ENCODE measurements around the gene TYW1B. TPM values are rescaled to one million over a fixed set of nuclear protein-coding genes. Genes with fewer than 3 reads are reported as not detected.
"Not testable (repeated sequence)": the region's sequence is repeated elsewhere in the genome, so short reads cannot be mapped to it uniquely, and the experiment has no call there.

Gene TYW1B
- total RNA-seq, 1 experiment from 2014 or later = 5.5 TPM

DNA sequence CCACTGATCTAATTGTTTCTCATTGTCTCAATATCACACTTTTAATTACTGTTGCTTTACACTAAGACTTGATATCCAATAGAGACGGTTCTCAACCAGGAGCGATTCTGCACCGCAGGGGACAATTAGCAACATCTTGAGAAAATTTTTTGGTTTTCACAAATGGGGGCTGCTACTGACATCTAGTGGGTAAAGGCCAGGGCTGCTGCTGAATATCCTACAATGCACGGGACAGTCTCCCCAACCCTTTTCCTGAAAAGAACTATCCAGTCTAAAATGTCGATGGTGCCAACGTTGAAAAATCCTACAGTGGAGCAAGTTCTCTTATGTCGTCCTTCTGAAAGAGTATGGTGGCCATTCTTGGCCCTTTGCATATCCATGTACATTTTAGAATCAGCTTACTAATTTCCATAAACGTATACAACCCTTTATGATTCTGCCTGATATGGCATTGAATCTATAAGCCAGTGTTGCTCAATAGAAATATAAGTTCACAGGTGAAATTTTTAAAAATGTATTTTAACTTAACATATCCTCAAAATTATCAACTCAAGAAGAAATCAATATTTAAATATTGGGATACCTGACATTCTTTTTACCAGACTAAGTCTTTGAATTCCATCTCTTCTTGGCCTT is 192.6 kb downstream of the TYW1B start:
- H3K4me1 Mint-ChIP-seq = peaks cover 15% of the 10 kb centered on the region in 2 experiments
- no CpG with 5 or more reads among the region's 8 CpGs for WGBS (ENCODE audit: extremely low coverage, insufficient read length, low lambda C conversion rate)
- H2BK12ac ChIP-seq (ENCODE audit: insufficient read length, low read depth, low read length); H3K9me3 ChIP-seq (ENCODE audit: control insufficient read depth, low read depth, low read length); H3K27me3 Mint-ChIP-seq (ENCODE audit: low read depth); H3K23me2 ChIP-seq (ENCODE audit: insufficient read length, low read depth, low read length, poor library complexity, severe bottlenecking); H3K27ac Mint-ChIP-seq; H3K4me1 ChIP-seq (ENCODE audit: insufficient read depth, low read length); H4K8ac ChIP-seq (replicated peaks; ENCODE audit: insufficient read length, low read depth, low read length); H2BK120ac ChIP-seq (ENCODE audit: low read depth, low read length, poor library complexity, severe bottlenecking); H3T11ph ChIP-seq (ENCODE audit: low read length); H3K79me1 ChIP-seq (ENCODE audit: insufficient read depth, low read depth, low read length, poor library complexity, severe bottlenecking); H2BK15ac ChIP-seq (ENCODE audit: low read depth, low read length); H2BK5ac ChIP-seq (ENCODE audit: insufficient read length, low read length); H3K36me3 Mint-ChIP-seq (ENCODE audit: insufficient read depth in 1 of 3, low read depth in 3 of 3); H3K23ac ChIP-seq (ENCODE audit: insufficient read length, low read depth, low read length); H2AFZ ChIP-seq (ENCODE audit: low read length); H3K4me3 Mint-ChIP-seq; H3K9ac ChIP-seq (ENCODE audit: extremely low read depth, insufficient read length, low read length); H2AK5ac ChIP-seq (ENCODE audit: insufficient read length, low read length); H3K14ac ChIP-seq (ENCODE audit: insufficient read depth, low read length); H4K5ac ChIP-seq (ENCODE audit: insufficient read length, low read depth, low read length); H4K91ac ChIP-seq (ENCODE audit: insufficient read length, low read depth, low read length); H3K27ac ChIP-seq (ENCODE audit: insufficient read length, low read depth, low read length); H3K9me3 Mint-ChIP-seq; H3K4ac ChIP-seq (ENCODE audit: low read depth, low read length); H3K4me2 ChIP-seq (ENCODE audit: insufficient read depth, insufficient read length, low read length); H3K27me3 ChIP-seq (ENCODE audit: insufficient read depth, low read length); H4K20me1 ChIP-seq (ENCODE audit: control insufficient read depth, insufficient read depth, insufficient read length); H3K79me2 ChIP-seq (ENCODE audit: insufficient read depth, low read length); DNase-seq; H3K56ac ChIP-seq (ENCODE audit: insufficient read length, low read depth, low read length); H3K18ac ChIP-seq (ENCODE audit: insufficient read length, low read depth, low read length); H2BK20ac ChIP-seq (ENCODE audit: low read depth, low read length, poor library complexity, severe bottlenecking): not testable (repeated sequence)
- TF ChIP-seq, protein P1, sequence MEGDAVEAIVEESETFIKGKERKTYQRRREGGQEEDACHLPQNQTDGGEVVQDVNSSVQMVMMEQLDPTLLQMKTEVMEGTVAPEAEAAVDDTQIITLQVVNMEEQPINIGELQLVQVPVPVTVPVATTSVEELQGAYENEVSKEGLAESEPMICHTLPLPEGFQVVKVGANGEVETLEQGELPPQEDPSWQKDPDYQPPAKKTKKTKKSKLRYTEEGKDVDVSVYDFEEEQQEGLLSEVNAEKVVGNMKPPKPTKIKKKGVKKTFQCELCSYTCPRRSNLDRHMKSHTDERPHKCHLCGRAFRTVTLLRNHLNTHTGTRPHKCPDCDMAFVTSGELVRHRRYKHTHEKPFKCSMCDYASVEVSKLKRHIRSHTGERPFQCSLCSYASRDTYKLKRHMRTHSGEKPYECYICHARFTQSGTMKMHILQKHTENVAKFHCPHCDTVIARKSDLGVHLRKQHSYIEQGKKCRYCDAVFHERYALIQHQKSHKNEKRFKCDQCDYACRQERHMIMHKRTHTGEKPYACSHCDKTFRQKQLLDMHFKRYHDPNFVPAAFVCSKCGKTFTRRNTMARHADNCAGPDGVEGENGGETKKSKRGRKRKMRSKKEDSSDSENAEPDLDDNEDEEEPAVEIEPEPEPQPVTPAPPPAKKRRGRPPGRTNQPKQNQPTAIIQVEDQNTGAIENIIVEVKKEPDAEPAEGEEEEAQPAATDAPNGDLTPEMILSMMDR (conservative IDR thresholded peaks at IDR 0.05) = peak; percentile 66

DNA sequence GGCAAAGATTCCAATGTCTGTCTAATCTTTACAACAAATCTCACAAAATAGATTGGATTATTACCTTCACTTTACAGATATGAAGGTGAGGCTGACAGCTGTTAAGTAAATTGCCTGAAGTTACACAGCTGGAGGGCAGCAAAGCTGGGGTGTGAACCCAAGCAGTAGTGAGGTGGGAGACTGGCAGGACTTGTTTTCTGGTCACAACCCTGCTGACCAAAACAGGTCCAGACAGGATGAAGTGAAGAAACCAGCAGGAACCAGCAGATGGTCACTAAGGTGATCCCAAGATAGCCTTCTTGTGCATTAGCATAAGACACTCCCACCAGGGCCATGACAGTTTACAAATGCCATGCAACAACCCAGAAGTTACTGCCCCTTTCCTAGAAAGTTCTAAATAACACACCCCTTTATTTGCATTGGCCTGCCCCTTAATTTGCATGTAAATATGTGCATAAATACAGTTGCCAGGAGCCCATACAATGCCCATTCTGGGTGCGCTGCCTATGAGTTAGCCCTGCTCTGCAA is 195.2 kb downstream of the TYW1B start:
- H2BK5ac ChIP-seq (ENCODE audit: insufficient read length, low read length); H2AFZ ChIP-seq (ENCODE audit: low read length); H3K4me2 ChIP-seq (ENCODE audit: insufficient read depth, insufficient read length, low read length); H3K4ac ChIP-seq (ENCODE audit: low read depth, low read length); H3K9me3 Mint-ChIP-seq; H3K18ac ChIP-seq (ENCODE audit: insufficient read length, low read depth, low read length); H2BK12ac ChIP-seq (ENCODE audit: insufficient read length, low read depth, low read length); H4K20me1 ChIP-seq (ENCODE audit: control insufficient read depth, insufficient read depth, insufficient read length); H3K14ac ChIP-seq (ENCODE audit: insufficient read depth, low read length); H3K9ac ChIP-seq (ENCODE audit: extremely low read depth, insufficient read length, low read length); H2BK20ac ChIP-seq (ENCODE audit: low read depth, low read length, poor library complexity, severe bottlenecking); H3K79me1 ChIP-seq (ENCODE audit: insufficient read depth, low read depth, low read length, poor library complexity, severe bottlenecking); H4K5ac ChIP-seq (ENCODE audit: insufficient read length, low read depth, low read length); H4K91ac ChIP-seq (ENCODE audit: insufficient read length, low read depth, low read length); H3K27me3 Mint-ChIP-seq (ENCODE audit: low read depth); H3K56ac ChIP-seq (ENCODE audit: insufficient read length, low read depth, low read length); H2BK15ac ChIP-seq (ENCODE audit: low read depth, low read length); H2BK120ac ChIP-seq (ENCODE audit: low read depth, low read length, poor library complexity, severe bottlenecking); H3K27ac ChIP-seq (ENCODE audit: insufficient read length, low read depth, low read length); DNase-seq; H3T11ph ChIP-seq (ENCODE audit: low read length); H2AK5ac ChIP-seq (ENCODE audit: insufficient read length, low read length); H3K23me2 ChIP-seq (ENCODE audit: insufficient read length, low read depth, low read length, poor library complexity, severe bottlenecking); H3K4me3 Mint-ChIP-seq; H3K27me3 ChIP-seq (ENCODE audit: insufficient read depth, low read length); H3K36me3 Mint-ChIP-seq (ENCODE audit: insufficient read depth in 1 of 3, low read depth in 3 of 3); H3K9me3 ChIP-seq (ENCODE audit: control insufficient read depth, low read depth, low read length); H3K23ac ChIP-seq (ENCODE audit: insufficient read length, low read depth, low read length); H3K79me2 ChIP-seq (ENCODE audit: insufficient read depth, low read length); H3K4me1 ChIP-seq (ENCODE audit: insufficient read depth, low read length); H4K8ac ChIP-seq (replicated peaks; ENCODE audit: insufficient read length, low read depth, low read length): not testable (repeated sequence)
- Mint-ChIP-seq H3K4me1 (peaks cover 10 to 12% of the 10 kb centered on the region in 2 experiments), H3K27ac (0 out of 7 replicates have a peak overlapping the region, but pooled peaks of 1 of the 3 experiments have one; percentile 79)
- no CpG with 5 or more reads among the region's 1 CpG for WGBS (ENCODE audit: extremely low coverage, insufficient read length, low lambda C conversion rate)

Measured in H9 (cell line).